Measurements from ENCODE around the gene PCDH17.

PCDH17 gene

GRCh38 chr13:57637515-57637914 is 6.0 kb downstream of the PCDH17 start:
- no peak for DNase-seq

GRCh38 chr13:57638186-57638890 is 6.8 kb downstream of the PCDH17 start:
- no peak for DNase-seq

GRCh38 chr13:57640607-57641006 is 9.1 kb downstream of the PCDH17 start:
- no peak for DNase-seq

DNA sequence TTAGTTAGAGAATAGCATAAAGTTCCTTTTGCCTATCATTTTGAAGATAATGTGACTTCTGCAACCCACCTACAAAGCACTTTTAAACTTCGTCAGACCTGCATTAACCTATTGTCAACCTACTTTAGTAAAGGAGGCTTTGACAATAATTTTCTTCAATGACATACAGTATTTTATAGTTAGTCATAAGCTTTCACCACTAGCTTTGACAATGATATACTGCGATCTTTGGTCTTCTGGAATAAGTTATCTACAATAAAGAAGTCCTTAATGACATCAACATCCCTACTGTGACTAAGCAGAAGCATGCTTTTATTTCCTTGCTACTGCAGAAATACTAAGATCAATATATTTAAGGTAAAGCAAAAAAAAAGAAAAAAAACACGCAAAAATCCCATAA is 9.5 kb downstream of the PCDH17 start:
- no peak for DNase-seq

DNA sequence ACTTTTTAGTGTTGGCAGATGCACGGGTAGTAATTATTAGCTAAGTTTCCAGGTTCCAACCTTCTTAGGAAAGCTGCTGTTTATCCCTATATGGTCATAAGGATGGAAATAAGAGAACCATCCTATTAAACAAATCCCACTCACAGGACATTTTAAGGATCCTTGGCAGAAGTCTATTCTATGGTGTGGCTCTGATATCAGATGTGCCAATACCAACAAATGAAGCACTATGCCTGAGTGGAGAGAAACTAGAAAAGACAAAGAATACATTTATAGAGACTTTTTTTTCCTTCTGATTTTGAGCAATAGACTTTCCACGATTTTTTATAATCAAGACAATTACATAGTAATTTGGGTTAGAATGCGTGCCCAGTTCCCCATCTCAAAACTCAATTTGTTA is 12.6 kb downstream of the PCDH17 start:
- no peak for DNase-seq

GRCh38 chr13:57653229-57653989 is 21.9 kb downstream of the PCDH17 start:
- no peak for DNase-seq

DNA sequence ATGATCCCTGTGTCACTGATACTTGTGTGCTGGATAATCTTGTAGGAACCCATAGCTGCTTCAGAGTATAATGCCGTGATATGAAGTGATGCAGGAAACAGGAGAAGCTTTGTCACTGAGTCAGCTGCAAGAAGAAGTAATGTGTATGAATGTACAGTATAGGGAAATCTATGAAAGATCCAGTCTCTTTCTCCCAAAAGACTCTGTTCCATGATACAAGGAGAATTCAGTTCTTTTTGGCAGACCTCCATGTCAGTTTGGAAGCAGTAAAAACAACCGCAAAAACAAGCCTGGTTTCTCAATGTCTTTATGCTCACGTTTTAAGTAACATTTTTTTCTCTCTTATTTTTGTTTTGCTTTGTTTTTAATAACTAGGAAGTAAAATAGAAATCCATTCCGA is 33.9 kb downstream of the PCDH17 start:
- DNase-seq, result no peak

GRCh38 chr13:57666131-57666953 is 34.8 kb downstream of the PCDH17 start:
- no peak for DNase-seq

DNA sequence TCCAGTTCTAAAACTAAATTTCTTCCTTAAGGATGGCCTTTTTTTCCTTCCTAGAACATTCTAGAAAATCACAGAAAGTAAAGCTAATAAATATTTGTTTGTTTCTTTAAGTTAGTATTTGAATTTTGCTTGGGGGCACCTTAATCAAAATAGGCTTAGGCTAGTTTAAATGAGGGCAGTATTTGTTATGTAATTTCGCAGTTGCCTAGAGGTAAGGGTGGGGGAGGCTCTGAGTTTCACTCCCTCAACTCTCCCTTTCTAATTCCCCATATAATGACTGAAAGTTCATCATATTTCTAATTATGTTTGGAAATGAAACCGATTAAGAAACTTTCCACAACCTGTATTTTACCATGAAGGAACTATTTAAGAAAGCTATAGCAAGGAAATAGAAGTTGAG is 40.6 kb downstream of the PCDH17 start:
- DNase-seq, result no peak

DNA sequence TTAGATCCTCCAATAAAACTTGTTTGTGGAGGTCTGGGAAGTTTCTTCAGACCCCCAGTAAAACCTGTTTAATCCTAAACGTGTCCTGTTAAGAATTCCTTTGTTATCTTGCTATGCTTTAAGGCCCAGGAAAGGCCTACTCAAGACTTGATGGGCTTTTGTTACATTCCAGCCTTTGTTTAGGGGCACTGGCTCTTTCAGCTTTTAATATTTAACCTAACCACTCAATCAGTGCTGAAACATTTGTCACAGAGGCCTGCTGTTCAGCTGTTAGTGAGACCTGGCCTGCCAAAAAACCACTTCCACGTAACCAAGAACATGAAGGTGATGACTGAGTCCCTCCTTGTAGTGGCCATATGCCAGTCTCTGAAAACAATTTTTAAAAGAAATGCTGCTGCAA is 41.7 kb downstream of the PCDH17 start:
- no peak for DNase-seq

- no peak for DNase-seq
Measured at GRCh38 chr13:57675526-57675925, 44.0 kb downstream of the PCDH17 start.

DNA sequence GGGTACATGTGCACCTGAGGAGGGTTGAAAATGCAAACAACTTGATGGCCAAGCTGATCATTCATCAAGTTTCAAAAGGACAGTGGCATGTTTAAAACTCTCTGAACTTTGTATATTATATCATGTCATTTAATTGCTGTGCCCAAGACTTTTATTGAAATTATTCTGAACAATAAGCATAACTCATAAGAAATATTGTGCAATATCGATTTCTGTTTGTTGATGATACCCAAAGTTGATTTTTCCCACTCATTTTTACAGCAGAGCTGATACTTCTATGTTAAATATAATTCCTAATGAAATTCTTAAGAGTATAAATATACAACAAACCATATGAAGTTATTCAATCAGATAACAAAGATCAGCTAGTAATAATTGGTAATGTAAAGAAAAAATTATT is 49.1 kb downstream of the PCDH17 start:
- no peak for DNase-seq

GRCh38 chr13:57682128-57682716 is 50.7 kb downstream of the PCDH17 start:
- no peak for DNase-seq

DNA sequence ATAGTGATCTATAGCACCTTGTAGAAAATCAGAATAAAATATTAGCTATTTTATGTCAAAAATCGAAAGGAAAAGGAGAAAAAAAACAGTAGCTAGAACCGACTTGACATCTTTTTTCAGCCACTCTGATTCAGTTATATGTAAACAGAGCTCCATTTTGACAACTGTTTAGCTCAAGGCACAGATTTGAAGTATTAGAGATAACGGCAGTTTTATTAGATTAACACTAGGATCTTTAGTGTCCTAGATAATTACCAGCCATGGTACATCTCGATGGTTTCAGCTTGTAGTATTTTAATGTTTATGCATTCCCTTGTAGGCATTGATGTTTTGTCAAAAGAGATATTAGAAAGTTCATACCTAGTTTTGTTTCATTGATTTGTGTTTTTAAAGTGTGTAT is 67.3 kb downstream of the PCDH17 start:
- DNase-seq, result no peak

DNA sequence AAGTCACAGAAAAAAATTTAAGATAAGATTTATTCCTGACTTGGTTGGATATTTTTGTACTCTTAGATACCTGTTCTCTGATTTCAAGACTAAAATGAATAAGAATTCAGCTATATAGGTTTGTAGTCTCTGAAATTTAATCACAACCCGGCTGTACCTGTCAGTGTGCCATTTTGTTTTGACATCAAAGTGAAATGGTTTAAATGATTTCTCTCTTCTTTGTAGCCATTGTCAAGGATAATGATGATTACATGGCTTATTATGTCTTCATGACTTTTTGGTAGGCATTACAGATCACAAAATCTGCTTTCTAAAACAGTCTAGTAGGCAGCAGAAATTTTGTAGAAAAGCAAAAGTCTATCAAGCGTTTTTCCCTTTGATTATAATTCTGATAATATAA is 72.5 kb downstream of the PCDH17 start:
- DNase-seq, result no peak

DNA sequence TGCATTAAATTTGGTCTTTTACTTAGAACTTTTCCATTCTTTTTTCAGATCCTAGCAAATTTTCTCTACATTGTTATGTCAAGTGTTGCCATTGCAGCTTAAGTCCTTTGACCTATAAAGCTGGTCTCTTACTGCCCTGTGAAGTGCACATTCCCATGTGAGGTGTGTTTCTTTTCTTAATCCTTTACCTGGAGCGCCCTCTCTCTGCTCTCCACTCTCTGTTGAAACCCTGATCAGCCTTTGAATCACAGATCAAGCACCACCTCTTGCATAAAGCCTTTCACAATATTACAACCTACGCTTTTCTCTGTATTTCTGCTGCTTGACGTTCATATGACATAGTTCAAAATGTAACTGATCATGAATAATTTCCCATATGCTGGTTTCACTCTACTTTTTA is 84.8 kb downstream of the PCDH17 start:
- DNase-seq, result no peak

- DNase-seq, result no peak
Measured at GRCh38 chr13:57724486-57725272, 93.1 kb downstream of the PCDH17 start.

DNA sequence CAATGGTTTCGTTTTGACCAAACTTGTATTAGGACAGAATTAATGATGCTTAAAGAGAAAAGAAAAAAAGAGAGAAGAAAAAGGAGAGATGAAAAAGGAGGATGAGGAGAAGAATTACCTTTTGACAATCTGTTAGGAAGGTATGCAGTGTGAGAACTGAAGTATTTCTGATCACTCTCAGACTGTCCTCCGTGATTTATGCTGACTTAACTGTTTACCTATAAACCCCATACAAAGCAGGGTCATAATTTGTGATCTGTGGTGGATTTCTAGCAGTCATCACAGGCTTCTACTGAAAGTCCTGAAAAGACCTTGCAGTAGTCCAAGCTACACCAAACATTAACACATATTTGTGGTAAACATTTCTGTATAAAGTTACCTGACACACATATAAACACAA is 93.9 kb downstream of the PCDH17 start:
- no peak for DNase-seq

- no peak for DNase-seq
Measured at GRCh38 chr13:57726981-57727380, 95.4 kb downstream of the PCDH17 start.

- DNase-seq, result no peak
Measured at GRCh38 chr13:57734306-57734705, 102.8 kb downstream of the PCDH17 start.

- no peak for DNase-seq
Measured at GRCh38 chr13:57739089-57739488, 107.5 kb downstream of the PCDH17 start.

DNA sequence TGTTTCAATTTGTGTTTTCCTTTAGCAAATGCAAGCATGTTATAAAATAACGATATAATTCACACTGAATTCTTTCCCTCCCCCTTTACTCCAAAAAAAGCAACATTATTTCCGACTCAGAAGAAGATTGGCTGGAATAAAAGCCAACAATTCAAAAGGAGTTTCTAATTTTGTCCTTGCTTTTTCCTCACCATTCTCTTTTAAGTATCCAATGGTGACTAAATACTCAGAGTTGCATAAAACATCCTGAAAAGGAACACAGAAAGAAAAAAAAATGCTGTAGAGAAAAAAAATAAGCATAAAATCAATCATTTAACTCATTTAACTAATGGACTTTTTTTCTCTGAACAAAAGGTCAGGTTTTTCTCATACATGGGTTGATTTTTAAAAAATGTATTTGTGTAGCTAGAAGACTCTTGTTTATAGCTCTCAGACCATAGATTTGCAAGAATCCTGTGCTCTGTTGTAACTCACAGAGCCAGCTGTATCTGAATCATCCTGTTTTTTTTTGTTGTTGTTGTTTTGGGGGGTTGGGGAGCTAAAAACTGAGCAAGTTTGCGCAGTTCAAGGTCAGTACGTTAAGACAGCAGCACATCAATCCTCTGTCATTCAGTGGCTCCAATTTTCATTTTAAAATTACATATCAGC is 108.1 kb downstream of the PCDH17 start:
- DNase-seq, result no peak

Data from effector CD8-positive, alpha-beta T cell (primary cell).